HL-60/S4 (cell line): ENCODE results near the gene NFIX.

Source experiments
- in situ Hi-C: fragments of 300-500 bp; cut with MboI; formaldehyde crosslinking; loops from 2 replicates; pipeline ENCODE4 v1.14.3; 2022; ENCODE audit warnings: low sequenced_read_pairs

NFIX gene

GRCh38 chr19:13033819-13034611, 38.7 kb downstream of the NFIX start:
- in situ Hi-C loops, result no loop called here

- in situ Hi-C loops, result no loop called here
Observed at GRCh38 chr19:13034636-13035035, 39.4 kb downstream of the NFIX start.

GRCh38 chr19:13035820-13036365, 40.6 kb downstream of the NFIX start:
- in situ Hi-C loops, result no loop called here

GRCh38 chr19:13036366-13036976, 41.2 kb downstream of the NFIX start:
- in situ Hi-C loops, result no loop called here

- in situ Hi-C loops, result no loop called here
Observed at GRCh38 chr19:13037161-13037560, 41.9 kb downstream of the NFIX start.

GRCh38 chr19:13037731-13038130, 42.5 kb downstream of the NFIX start:
- in situ Hi-C loops, result no loop called here

- in situ Hi-C loops, result no loop called here
Observed at GRCh38 chr19:13038306-13039210, 43.3 kb downstream of the NFIX start.

GRCh38 chr19:13039211-13039789, 44.0 kb downstream of the NFIX start:
- in situ Hi-C loops, result no loop called here

GRCh38 chr19:13040232-13040947, 45.1 kb downstream of the NFIX start:
- in situ Hi-C loops, result no loop called here

- in situ Hi-C loops, result no loop called here
Observed at GRCh38 chr19:13040948-13041292, 45.6 kb downstream of the NFIX start.

GRCh38 chr19:13042443-13043130, 47.3 kb downstream of the NFIX start:
- in situ Hi-C loops, result no loop called here

GRCh38 chr19:13043285-13043684, 48.0 kb downstream of the NFIX start:
- in situ Hi-C loops, result no loop called here

- in situ Hi-C loops, result no loop called here
Observed at GRCh38 chr19:13044231-13044836, 49.1 kb downstream of the NFIX start.

- in situ Hi-C loops, result no loop called here
Observed at GRCh38 chr19:13045812-13046211, 50.5 kb downstream of the NFIX start.

GRCh38 chr19:13047374-13047773, 52.1 kb downstream of the NFIX start:
- in situ Hi-C loops, result no loop called here

GRCh38 chr19:13050274-13050673, 55.0 kb downstream of the NFIX start:
- in situ Hi-C loops, result no loop called here

- in situ Hi-C loops, result no loop called here
Observed at GRCh38 chr19:13051557-13052165, 56.4 kb downstream of the NFIX start.

- in situ Hi-C loops, result no loop called here
Observed at GRCh38 chr19:13052447-13053175, 57.3 kb downstream of the NFIX start.
